NCI-H128 (cell line): ENCODE measurements around the gene REV3L.

ENCODE experiments used
- DNase-seq: peaks from one replicate; lab custom pipeline; 2025; ENCODE audit not compliant: unreplicated experiment; lab: John Stamatoyannopoulos, UW

The REV3L gene

GRCh38 chr6:111471533-111471932, 11.5 kb downstream of the REV3L start:
- DNase-seq: no peak

DNA sequence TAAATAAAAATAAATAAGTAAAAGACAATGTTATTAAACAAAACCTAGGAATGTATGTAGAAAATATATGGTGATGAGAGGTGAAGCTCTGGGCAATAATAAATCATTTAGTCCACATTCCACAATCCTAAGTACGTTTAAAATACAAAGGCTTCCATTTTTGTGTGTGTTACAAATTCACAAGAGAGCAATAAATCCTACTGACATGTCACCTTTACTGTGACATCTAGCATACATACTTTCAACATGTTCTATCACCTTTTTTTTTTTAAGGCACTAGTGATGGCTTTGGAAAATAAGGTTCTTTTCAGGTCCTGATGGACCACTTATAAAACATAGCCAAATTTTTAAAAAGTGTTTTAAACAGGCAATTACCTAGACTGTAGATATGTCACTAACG, 12.0 kb downstream of the REV3L start:
- DNase-seq: no peak

DNA sequence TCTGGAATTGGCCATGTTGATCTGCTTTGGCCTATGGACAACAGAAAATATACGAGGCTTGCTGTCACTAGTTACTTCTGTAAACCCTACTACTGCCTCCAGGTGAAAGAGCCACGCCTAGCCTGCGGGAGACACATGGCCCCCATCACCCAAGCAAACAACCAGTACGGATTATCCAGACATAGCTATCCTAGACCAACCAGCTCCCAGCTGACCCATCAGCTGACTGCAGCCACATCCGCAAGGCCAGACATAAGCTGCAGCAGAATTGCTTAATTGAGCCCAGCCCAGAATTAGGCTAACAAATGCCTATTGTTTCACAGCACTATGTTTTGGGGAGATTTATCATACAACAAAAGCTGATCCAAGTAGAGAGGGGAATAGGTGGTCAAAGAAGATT, 13.5 kb downstream of the REV3L start:
- no peak for DNase-seq

- no peak for DNase-seq
Measured at GRCh38 chr6:111468329-111469012, 14.5 kb downstream of the REV3L start.

DNA sequence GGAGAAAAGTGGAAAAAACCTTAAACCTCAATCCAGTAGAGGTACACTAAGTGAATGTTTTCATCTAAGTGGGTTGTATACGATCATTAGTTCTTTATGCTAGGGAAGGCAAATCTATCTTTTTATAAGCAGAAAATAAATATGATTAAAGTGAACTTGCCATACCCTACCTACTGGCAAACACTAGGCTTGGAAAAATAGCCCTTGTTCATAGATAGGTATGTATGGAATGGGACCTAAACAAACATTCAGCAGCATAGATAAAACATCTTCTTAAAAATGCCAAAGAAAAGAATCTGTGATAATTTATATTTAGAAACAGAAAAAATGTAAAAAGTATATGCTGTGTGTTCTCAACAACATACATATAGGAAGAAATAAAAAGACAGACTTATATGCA, 18.8 kb downstream of the REV3L start:
- no peak for DNase-seq

DNA sequence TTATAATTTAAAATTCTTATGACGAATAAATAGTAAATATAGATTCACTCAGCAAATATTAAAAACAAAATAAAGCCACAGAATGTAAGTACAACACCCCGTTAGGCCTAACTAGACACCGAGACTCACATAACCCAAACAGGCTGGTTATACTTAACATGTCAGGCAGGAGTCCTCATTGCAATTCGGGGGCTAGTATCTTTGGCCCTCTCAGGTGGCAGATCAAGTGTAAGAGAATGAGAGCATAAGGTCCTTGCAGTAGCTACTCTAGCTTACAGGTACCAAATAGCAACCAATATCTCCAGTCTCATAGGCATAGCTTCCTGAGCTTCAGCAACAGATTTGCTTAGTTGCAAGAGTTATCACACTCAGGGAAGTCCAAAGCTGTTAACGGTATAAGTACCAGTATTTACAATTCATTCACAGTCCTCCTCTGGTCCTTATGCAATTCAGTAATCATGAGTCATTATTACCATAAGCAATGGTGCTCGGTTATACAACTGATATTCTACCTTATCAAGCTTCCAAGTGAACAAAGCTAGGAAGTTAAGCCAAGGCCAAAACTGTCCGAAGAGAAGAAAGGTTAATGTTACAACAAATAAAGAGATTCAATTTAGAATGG, 20.1 kb downstream of the REV3L start:
- DNase-seq: no peak

GRCh38 chr6:111461860-111462259, 21.2 kb downstream of the REV3L start:
- no peak for DNase-seq

DNA sequence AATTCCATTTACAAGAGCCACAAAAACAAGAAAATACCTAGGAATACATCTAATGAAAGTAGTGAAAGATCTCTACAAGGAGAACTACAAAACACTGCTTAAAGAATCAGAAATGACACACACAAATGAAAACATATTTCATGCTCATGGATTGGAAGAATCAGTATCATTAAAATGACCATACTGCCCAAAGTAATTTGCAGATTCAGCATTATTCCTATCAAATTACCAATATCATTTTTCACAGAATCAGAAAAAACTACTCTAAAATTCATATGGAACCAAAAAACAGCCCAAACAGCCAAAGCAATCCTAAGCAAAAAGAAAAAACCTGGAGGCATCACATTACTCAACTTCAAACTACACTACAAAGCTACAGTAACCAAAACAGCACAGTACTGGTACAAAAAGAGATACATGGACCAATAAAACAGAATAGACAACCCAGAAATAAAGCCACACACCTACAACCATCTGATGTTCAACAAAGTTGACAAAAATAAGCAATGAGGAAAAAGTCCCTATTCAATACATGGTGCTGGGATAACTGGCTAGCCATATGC, 24.3 kb downstream of the REV3L start:
- no peak for DNase-seq

DNA sequence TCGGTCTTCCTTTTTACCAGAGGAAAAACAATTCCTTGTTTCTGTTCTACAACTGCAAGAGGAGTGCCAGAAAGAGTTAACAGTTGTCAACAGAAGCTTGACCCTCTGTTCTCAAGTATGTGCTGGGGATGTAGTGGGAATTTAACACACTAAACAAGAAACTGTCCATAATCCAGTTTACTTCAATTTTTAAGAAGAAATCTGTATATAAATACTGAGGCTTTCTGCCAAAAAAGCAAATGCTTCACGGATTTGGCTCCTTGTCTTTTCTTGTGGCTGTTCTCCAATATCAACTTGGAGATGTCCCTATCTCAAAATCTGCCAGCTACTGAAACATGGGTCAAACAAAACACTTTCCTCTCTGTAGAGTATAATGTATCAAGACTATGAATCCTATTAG, 26.8 kb downstream of the REV3L start:
- DNase-seq: no peak

DNA sequence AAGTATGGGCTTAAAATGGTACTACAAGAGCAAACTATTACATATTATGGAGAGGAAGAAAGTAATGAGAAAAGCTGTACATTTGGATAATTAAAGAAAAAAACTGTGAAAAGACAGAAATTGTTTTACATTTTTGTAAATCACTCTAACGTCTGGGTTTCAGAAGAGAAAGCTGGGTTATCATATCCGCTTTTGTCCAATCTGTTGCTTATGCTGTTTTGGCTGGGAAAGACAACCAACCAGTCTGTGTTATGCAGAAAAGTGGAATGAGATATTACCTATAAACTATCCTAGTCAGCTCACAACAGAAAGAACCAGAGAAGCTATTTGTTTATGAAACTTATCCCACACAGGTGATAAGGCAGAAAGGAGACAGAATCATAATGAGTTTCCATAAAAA, 32.4 kb downstream of the REV3L start:
- no peak for DNase-seq

DNA sequence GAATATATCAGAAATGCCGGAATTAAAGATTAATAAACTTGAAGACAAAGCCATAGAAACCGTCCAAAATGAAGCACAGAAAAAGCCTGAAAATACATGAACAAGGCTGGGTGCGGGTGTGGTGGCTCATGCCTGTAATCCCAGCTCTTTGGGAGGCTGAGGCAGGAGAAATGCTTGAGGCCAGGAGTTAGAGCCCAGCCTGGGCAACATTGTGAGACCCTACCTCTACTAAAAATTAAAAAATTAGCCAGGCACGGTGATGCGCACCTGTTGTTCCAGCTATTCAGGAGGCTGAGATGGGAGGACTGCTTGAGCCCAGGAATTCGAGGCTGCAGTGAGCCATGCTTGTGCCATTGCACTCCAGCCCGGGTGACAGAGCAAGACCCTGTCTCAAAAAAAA, 32.9 kb downstream of the REV3L start:
- no peak for DNase-seq

DNA sequence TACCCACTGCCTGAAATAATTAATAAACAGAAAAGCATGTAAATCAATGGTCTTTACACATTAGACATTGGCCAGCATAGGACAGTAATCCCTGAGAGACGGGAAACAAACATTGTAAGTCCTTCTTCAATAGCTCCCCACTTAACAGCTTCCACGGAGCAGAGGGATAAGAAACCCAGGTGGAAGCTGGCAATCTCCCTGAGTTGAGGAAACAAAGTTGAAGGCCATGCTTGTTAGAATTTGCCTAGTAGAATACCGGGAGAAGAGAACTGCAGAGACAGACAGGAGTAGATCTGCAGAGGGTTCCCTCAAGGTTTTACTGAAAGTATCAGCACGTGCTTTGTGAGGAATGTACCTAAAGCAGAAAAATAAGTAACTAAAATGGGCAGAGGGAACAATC, 33.9 kb downstream of the REV3L start:
- no peak for DNase-seq

- DNase-seq: no peak
Measured at GRCh38 chr6:111447051-111447450, 36.0 kb downstream of the REV3L start.

DNA sequence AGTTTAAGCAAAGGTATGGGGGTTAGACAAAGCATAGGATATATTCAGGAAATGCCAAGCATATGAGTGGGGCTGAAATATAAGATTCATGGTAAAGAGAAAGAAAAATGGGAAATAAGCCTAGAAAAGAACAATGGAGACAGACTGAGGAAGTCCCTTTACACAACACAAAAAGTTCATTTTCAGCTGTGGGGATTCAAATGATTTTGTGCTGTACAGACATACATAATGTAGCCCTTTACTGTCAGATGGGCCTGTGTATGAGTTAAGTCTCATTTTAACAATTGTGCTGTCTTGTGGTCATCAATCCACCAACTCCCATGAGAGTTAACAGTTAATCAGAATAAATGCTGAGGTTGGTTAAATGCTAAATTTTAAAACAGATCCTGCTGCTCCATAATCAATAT, 37.2 kb downstream of the REV3L start:
- no peak for DNase-seq

GRCh38 chr6:111444794-111445193, 38.2 kb downstream of the REV3L start:
- DNase-seq: no peak

DNA sequence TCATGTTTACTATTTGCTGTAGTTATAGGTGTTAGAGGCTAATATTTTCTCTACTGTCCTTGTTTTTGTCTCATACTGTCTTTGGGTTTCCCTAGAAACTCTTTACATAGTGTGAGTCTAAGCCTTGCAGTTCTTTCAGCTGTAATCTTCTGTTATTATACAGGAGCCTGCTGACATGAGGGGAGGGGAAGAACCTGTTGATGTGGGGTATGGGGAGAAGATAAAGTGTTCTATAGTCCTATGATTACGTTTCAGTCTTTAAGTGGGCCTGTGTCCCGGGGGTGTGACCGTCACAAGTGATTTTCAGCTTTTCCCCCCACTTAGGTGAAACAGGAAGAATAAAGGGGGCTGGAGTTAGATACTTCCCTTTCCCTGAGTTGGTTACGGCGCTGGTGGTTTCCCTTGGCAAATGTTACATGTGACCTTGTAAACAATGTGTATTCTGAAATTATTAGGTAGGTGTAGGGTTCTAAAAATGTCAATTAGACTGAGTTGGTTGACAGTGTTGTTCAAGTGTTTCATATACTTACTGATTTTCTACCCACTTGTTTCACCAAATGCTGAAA, 41.3 kb downstream of the REV3L start:
- no peak for DNase-seq

- no peak for DNase-seq
Measured at GRCh38 chr6:111439171-111439570, 43.8 kb downstream of the REV3L start.

DNA sequence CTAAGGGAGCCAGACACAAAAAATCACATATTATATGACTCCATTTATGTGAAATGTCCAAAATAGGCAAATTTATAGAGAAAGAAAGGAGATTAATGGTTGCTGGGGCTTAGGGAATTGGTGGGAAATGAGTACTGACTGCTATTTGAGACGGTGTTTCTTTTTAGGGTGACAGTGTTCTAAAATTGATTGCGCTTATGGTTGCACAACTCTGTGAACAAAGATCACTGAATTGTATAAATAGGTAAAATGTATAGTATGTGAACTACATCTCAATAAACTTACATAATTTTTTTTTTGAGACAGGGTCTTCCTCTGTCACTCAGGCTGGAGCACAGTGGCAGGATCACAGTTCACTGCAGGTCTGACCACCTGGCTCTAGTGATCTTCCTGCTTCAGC, 45.4 kb downstream of the REV3L start:
- no peak for DNase-seq

GRCh38 chr6:111432511-111432910, 50.5 kb downstream of the REV3L start:
- DNase-seq: no peak

DNA sequence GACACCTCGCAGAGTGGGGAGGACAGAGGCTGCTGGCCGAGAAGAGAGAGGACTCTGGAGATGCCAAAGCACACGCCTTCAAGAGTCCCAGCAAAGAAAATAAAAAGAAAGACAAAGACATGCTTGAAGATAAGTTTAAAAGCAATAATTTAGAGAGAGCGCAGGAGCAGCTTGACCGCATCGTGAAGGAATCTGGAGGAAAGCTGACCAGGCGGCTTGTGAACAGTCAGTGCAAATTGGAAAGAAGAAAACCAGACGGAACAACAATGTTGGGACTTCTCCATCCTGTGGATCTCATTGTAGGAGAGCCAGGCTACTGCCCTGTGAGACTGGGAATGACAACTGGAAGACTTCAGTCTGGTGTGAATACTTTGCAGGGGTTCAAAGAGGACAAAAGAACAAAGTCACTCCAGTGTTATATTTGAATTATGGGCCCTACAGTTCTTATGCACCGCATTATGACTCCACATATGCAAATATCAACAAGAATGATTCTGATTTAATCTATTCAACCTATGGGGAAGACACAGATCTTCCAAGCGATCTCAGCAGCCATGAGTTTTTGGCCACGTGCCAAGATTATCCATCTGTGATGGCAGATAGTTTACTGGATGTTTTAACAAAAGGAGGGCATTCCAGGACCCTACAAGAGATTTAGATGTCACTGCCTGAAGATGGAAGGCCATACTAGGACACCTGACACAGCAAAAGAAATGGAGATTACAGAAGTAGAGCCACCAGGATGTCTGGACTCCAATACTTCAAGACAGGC, 52.2 kb downstream of the REV3L start:
- no peak for DNase-seq

DNA sequence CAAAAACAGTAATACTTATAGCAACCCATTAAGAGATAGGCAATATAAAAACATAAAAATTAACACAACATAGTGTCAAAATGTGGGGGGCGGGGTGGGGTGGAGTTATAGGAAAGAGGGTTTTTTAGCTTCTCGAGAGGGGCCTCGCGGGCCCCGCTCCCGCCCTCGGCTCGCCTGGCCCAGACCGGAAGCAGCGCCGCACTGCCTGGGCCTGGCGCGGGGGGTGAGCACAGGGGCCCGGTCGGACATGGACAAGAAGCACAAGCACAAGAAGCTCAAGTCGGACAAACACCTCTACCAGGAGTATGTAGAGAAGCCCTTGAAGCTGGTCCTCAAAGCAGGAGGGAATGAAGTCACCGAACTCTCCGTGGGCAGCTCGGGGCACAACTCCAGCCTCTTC, 53.4 kb downstream of the REV3L start:
- no peak for DNase-seq

- DNase-seq: no peak
Measured at GRCh38 chr6:111428811-111429210, 54.2 kb downstream of the REV3L start.
